Nephron (organoid): Measurements from ENCODE around the gene RBM14.

ENCODE experiments used
- H3K27ac Mint-ChIP-seq, 3 experiments: 2 replicates each; pipeline ENCODE4 v1.8.0; 2020; ENCODE audit warnings: mixed read lengths in 3 of 3, mild to moderate bottlenecking in 2 of 3, moderate library complexity in 1 of 3
- H3K27me3 Mint-ChIP-seq: 2 replicates; pipeline ENCODE4 v1.8.0; 2021; ENCODE audit warnings: low read depth, mild to moderate bottlenecking, moderate library complexity, mixed read lengths
- H3K36me3 Mint-ChIP-seq: 2 replicates; pipeline ENCODE4 v1.8.0; 2020; ENCODE audit warnings: low read depth, mixed read lengths
- H3K4me1 Mint-ChIP-seq: 2 replicates; pipeline ENCODE4 v1.8.0; 2020; ENCODE audit warnings: mixed read lengths
- H3K4me3 Mint-ChIP-seq, 3 experiments: 2 replicates each; pipeline ENCODE4 v1.8.0; 2020; ENCODE audit warnings: mild to moderate bottlenecking in 3 of 3, mixed read lengths in 3 of 3, moderate library complexity in 2 of 3
- H3K9me3 Mint-ChIP-seq: 2 replicates; pipeline ENCODE4 v1.8.0; 2020; ENCODE audit warnings: mixed read lengths
- TF ChIP-seq, protein P1 (sequence below), 3 experiments: fragments of 200-600 bp; sonication (generic); IDR thresholded peaks; one replicate each; pipeline ENCODE4 v1.5.0; 2021; ENCODE audit warnings: antibody characterized with exemption in 3 of 3; ENCODE audit not compliant: unreplicated experiment in 3 of 3

RBM14 gene

GRCh38 chr11:66628061-66628603 is 11.7 kb downstream of the RBM14 start:
- Mint-ChIP-seq H3K9me3 (no peaks in the 10 kb centered on the region), H3K4me1 (peaks cover 1% of the 10 kb centered on the region), H3K36me3 (peaks cover 70% of the 10 kb centered on the region), H3K27me3 (no peaks in the 10 kb centered on the region), H3K4me3 (no peak overlapping the region), H3K27ac (no peak overlapping the region)
- TF ChIP-seq, protein P1, sequence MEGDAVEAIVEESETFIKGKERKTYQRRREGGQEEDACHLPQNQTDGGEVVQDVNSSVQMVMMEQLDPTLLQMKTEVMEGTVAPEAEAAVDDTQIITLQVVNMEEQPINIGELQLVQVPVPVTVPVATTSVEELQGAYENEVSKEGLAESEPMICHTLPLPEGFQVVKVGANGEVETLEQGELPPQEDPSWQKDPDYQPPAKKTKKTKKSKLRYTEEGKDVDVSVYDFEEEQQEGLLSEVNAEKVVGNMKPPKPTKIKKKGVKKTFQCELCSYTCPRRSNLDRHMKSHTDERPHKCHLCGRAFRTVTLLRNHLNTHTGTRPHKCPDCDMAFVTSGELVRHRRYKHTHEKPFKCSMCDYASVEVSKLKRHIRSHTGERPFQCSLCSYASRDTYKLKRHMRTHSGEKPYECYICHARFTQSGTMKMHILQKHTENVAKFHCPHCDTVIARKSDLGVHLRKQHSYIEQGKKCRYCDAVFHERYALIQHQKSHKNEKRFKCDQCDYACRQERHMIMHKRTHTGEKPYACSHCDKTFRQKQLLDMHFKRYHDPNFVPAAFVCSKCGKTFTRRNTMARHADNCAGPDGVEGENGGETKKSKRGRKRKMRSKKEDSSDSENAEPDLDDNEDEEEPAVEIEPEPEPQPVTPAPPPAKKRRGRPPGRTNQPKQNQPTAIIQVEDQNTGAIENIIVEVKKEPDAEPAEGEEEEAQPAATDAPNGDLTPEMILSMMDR (IDR thresholded peaks at IDR 0.05; ENCODE audit: unreplicated experiment in 3 of 3), result no peak

- TF ChIP-seq, protein P1 (IDR thresholded peaks at IDR 0.05; ENCODE audit: unreplicated experiment in 3 of 3), result no peak
- no peaks in the 10 kb centered on the region for H3K9me3 Mint-ChIP-seq
- no peaks in the 10 kb centered on the region for H3K27me3 Mint-ChIP-seq
- no peak overlapping the region for H3K4me3 Mint-ChIP-seq
- H3K27ac Mint-ChIP-seq, result no peak overlapping the region
- no peaks in the 10 kb centered on the region for H3K4me1 Mint-ChIP-seq
- H3K36me3 Mint-ChIP-seq, result peaks cover 64% of the 10 kb centered on the region
Observed at GRCh38 chr11:66629356-66629755, 12.9 kb downstream of the RBM14 start.

- H3K36me3 Mint-ChIP-seq, result peaks cover 55% of the 10 kb centered on the region
- peak overlapping the region in 1 of 3 experiments; percentile 22 for H3K27ac Mint-ChIP-seq
- TF ChIP-seq, protein P1 (IDR thresholded peaks at IDR 0.05; ENCODE audit: unreplicated experiment in 3 of 3), result no peak
- no peaks in the 10 kb centered on the region for H3K9me3 Mint-ChIP-seq
- H3K4me3 Mint-ChIP-seq, result no peak overlapping the region
- H3K27me3 Mint-ChIP-seq, result no peaks in the 10 kb centered on the region
- no peaks in the 10 kb centered on the region for H3K4me1 Mint-ChIP-seq
Observed at GRCh38 chr11:66631883-66632282, 15.5 kb downstream of the RBM14 start.

DNA sequence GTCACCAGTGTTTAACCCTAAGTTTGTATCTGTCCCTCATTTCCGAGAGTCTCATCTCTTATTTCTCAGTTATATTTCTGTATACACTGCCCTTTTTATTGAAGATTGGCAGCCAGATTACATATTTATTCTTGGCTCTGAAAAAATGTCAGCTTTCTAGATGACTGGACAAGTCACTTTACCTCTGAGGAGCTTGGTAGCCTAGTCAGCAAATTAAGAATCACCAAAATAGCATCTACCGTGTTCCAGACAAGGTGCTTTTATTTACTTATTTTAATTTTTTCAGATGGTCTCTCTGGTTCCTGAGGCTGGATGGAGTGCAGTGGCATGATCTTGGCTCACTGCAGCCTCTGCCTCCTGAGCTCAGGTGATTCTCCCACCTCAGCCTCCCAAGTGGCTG is 16.5 kb downstream of the RBM14 start:
- TF ChIP-seq, protein P1 (IDR thresholded peaks at IDR 0.05; ENCODE audit: unreplicated experiment in 3 of 3), result no peak
- peaks cover 7% of the 10 kb centered on the region for H3K4me1 Mint-ChIP-seq

GRCh38 chr11:66636411-66636810 is 20.0 kb downstream of the RBM14 start:
- no peaks in the 10 kb centered on the region for H3K27me3 Mint-ChIP-seq
- peak overlapping the region; percentile 13 to 60 (median 21) for H3K4me3 Mint-ChIP-seq
- peak overlapping the region; percentile 40 to 98 (median 58) for H3K27ac Mint-ChIP-seq
- no peaks in the 10 kb centered on the region for H3K9me3 Mint-ChIP-seq
- peaks cover 34% of the 10 kb centered on the region for H3K4me1 Mint-ChIP-seq
- H3K36me3 Mint-ChIP-seq, result peaks cover 41% of the 10 kb centered on the region
- TF ChIP-seq, protein P1 (IDR thresholded peaks at IDR 0.05; ENCODE audit: unreplicated experiment in 3 of 3), result no peak

More for the DNA sequence above, 16.5 kb downstream of the RBM14 start:
- Mint-ChIP-seq H3K27ac (no peak overlapping the region), H3K4me3 (no peak overlapping the region), H3K36me3 (peaks cover 45% of the 10 kb centered on the region), H3K9me3 (no peaks in the 10 kb centered on the region), H3K27me3 (no peaks in the 10 kb centered on the region)

DNA sequence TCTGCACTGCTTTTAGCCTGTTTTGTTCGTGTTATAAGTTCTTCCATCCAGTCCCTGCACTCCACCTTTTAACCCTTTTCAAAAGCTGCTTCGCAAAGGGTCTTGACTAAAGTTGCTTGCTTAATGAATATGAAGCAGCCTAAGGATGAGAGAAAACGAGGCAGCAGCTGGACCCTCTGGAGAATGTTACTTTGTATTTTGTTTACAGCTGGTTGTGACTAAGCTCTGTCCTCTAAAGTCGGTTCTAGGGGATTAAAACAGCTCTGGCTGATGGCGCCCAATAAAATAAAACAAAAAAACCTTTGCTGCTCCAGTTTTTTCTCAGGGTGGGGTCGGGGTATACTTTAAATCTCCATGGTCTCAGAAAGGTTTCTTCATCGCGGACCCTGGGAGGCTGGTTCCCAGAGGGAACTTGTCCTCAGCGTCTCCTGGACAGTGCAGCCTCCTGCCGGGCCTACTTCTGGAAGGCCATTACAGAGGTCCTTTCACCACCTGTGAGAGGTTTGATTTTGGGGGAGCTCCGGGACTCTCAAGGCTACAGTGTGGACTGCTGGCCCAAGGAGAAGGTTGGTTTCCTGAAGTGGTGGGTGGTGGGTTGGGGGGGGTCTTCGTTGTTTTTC is 21.2 kb downstream of the RBM14 start:
- Mint-ChIP-seq H3K4me1 (peaks cover 47% of the 10 kb centered on the region), H3K27me3 (no peaks in the 10 kb centered on the region), H3K4me3 (peak overlapping the region; percentile 95 to 98 (median 97)), H3K9me3 (no peaks in the 10 kb centered on the region), H3K27ac (peak overlapping the region; percentile 98), H3K36me3 (peaks cover 44% of the 10 kb centered on the region)
- TF ChIP-seq, protein P1 (IDR thresholded peaks at IDR 0.05; ENCODE audit: unreplicated experiment in 3 of 3), result no peak
